T-helper 9 cell (primary cell): Measurements from ENCODE around the gene SLC45A2.
"Not testable (repeated sequence)": the region's sequence is repeated elsewhere in the genome, so short reads cannot be mapped to it uniquely, and the experiment has no call there.

Experiments used
- DNase-seq: peaks from one replicate; pipeline ENCODE4 v3.0.0-alpha.2; 2020

SLC45A2 gene

GRCh38 chr5:33914844-33915243, 69.6 kb downstream of the SLC45A2 start:
- not testable (repeated sequence) for DNase-seq

DNA sequence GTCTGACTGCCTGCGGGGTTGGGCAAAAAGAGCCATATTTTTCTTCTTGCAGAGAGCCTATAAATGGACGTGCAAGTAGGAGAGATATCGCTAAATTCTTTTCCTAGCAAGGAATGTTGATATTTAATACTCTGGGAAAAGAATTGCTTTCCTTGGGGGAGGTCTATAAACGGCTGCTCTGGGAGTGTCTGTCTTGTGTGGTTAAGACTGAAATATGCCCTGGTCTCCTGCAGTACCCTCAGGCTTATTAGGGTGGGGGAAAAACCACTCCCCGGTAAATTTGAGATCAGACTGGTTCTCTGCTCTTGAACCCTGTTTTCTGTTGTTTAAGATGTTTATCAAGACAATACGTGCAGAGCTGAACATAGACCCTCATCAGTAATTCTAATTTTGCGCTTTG, 78.2 kb downstream of the SLC45A2 start:
- not testable (repeated sequence) for DNase-seq

GRCh38 chr5:33905381-33905780, 79.1 kb downstream of the SLC45A2 start:
- DNase-seq, result no peak

- no peak for DNase-seq
Observed at GRCh38 chr5:33903118-33903517, 81.4 kb downstream of the SLC45A2 start.

DNA sequence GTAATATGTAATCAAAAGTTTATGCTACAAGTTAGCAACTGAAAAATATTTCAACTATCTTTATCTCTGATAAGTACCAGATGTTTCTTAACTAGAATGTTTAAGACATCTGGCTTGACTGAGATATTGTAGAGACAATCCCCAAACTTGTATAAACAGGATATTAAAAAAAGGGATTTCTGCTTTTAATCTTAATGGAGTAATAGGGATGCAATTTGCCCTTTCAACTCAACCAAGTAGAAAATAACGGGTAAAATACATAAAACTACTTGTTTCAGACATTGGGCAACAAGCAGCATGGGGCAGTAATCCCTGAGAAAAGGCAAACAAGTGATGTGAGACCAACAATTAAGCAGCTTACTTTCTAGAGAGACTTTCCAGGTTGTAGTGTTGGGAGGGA, 83.3 kb downstream of the SLC45A2 start:
- DNase-seq, result no peak
